PC-3 (cell line): ENCODE measurements around the gene CDK5R1. TPM values are rescaled to one million over a fixed set of nuclear protein-coding genes. Genes with fewer than 3 reads are reported as not detected.

Source experiments
- ATAC-seq: fragments of 200-7000 bp; cut with Tn5 transposase; 2 replicates; pipeline ENCODE4 v1.9.1; 2020; ENCODE audit warnings: mild to moderate bottlenecking, moderate library complexity
- BruUV-seq: library from RNA; stranded (reverse); fragments of 400-500 nt; replicated peaks from 2 replicates; lab custom pipeline; 2021; lab: Mats Ljungman, UMichigan
- CTCF ChIA-PET: fragments of 300-600 bp; sonication (Branson Sonifier 250); formaldehyde crosslinking; loops from one replicate; lab custom pipeline; 2022; ENCODE audit warnings: antibody characterized with exemption; lab: Charles Lee
- POLR2A ChIA-PET: fragments of 300-600 bp; sonication (Branson Sonifier 250); formaldehyde crosslinking; loops from one replicate; lab custom pipeline; 2022; ENCODE audit warnings: antibody characterized with exemption; ENCODE audit not compliant: unreplicated experiment; lab: Charles Lee
- DNase-seq: peaks from one replicate; pipeline ENCODE4 v3.0.0-alpha.2; 2015
- H2AFZ ChIP-seq: fragments of 300-600 bp; sonication (generic); 2 replicates; pipeline ENCODE4 v1.6.0; 2016; ENCODE audit warnings: antibody characterized with exemption, low read length
- H3F3A ChIP-seq: fragments of 300-600 bp; sonication (generic); one replicate; pipeline ENCODE4 v1.6.0; 2017; ENCODE audit warnings: antibody characterized with exemption, low read length, control low read depth, mild to moderate bottlenecking; ENCODE audit not compliant: unreplicated experiment
- H3K27ac ChIP-seq: fragments of 300-600 bp; sonication (generic); 2 replicates; pipeline ENCODE4 v1.5.1; 2016; ENCODE audit warnings: mild to moderate bottlenecking, low read length
- H3K27me3 ChIP-seq: fragments of 300-600 bp; sonication (generic); 2 replicates; pipeline ENCODE4 v1.6.1; 2016; ENCODE audit warnings: low read length, mixed read lengths
- H3K36me3 ChIP-seq: fragments of 300-600 bp; sonication (generic); 2 replicates; pipeline ENCODE4 v1.6.1; 2016; ENCODE audit warnings: low read depth, mixed run types, low read length, mixed read lengths
- H3K4me1 ChIP-seq: fragments of 300-600 bp; sonication (generic); 2 replicates; pipeline ENCODE4 v1.5.1; 2016; ENCODE audit warnings: low read length; ENCODE audit not compliant: insufficient read depth
- H3K4me2 ChIP-seq: fragments of 300-600 bp; sonication (generic); 2 replicates; pipeline ENCODE4 v1.6.0; 2016; ENCODE audit warnings: low read length
- H3K4me3 ChIP-seq: fragments of 300-600 bp; sonication (generic); 2 replicates; pipeline ENCODE4 v1.5.1; 2016; ENCODE audit warnings: mild to moderate bottlenecking, low read length, mixed read lengths
- H3K79me2 ChIP-seq: fragments of 300-600 bp; sonication (generic); 2 replicates; pipeline ENCODE4 v1.6.1; 2017; ENCODE audit warnings: low read length, mixed read lengths
- H3K9ac ChIP-seq: fragments of 300-600 bp; sonication (generic); 2 replicates; pipeline ENCODE4 v1.6.0; 2016; ENCODE audit warnings: mild to moderate bottlenecking, low read length
- H3K9me2 ChIP-seq: fragments of 300-600 bp; sonication (generic); replicated peaks from 2 replicates; pipeline ENCODE4 v1.6.1; 2016; ENCODE audit warnings: mixed run types, low read length, mixed read lengths
- H3K9me3 ChIP-seq: fragments of 300-600 bp; sonication (generic); 2 replicates; pipeline ENCODE4 v1.6.1; 2016; ENCODE audit warnings: low read length, mixed read lengths
- H4K20me1 ChIP-seq: fragments of 300-600 bp; sonication (generic); 2 replicates; pipeline ENCODE4 v1.6.1; 2016; ENCODE audit warnings: low read length, mixed read lengths
- EZH2 ChIP-seq: fragments of 300-600 bp; sonication (generic); IDR thresholded peaks from one replicate; pipeline ENCODE4 v1.6.1; 2017; ENCODE audit warnings: antibody characterized with exemption, mild to moderate bottlenecking, low read length; ENCODE audit not compliant: unreplicated experiment
- EZH2phosphoT487 ChIP-seq: fragments of 300-600 bp; sonication (generic); IDR thresholded peaks from 2 replicates; pipeline ENCODE4 v1.6.1; 2018; ENCODE audit warnings: mild to moderate bottlenecking, antibody characterized with exemption, low read length, borderline replicate concordance
- intact Hi-C: fragments of 100-400 bp; cut with micrococcal nuclease; formaldehyde crosslinking; loops from 2 replicates; pipeline ENCODE4 v1.9.0; 2023
- total RNA-seq: library from RNA; depleted of rRNA; stranded (reverse); fragments of >200 nt; gene quantifications from 2 replicates; pipeline ENCODE4 v1.2.3, GENCODE V29; 2014
- TF ChIP-seq, protein P1 (sequence below): fragments of 300-600 bp; sonication (generic); conservative IDR thresholded peaks from 2 replicates; pipeline ENCODE4 v1.5.1; 2017; ENCODE audit warnings: antibody characterized with exemption, low read depth, mild to moderate bottlenecking, low read length

CDK5R1 gene
- total RNA-seq, 1 experiment from 2014 or later: 1.7 TPM

DNA sequence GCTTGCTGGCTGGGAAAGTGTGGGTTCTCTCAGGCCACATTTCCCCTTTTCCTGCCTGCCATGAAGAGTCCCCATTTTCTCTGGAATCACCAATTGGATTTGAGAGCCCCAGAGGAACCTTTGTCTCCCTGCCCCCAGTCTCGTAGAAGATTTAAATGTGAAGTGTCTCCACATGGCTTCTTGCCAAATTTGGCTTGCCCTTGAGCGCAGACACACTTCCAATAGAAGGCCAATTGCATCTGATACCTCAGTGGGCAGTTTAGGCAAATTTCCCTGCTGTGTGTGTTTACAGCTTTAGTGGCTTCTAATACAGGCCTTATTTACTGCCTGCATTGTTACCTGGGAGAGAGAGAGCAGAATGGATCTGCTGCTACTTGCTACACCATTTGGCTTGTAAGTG is 29.7 kb downstream of the CDK5R1 start:
- no peaks in the 10 kb centered on the region for H3K9me3 ChIP-seq
- H3K9ac ChIP-seq: no peak overlapping the region
- ChIA-PET CTCF (no interaction called here), POLR2A (no interaction called here)
- no peaks in the 10 kb centered on the region for H3K79me2 ChIP-seq
- no peaks in the 10 kb centered on the region for H3F3A ChIP-seq
- H3K4me2 ChIP-seq: no peak overlapping the region
- H3K9me2 ChIP-seq: no peaks in the 10 kb centered on the region
- TF ChIP-seq, protein P1, sequence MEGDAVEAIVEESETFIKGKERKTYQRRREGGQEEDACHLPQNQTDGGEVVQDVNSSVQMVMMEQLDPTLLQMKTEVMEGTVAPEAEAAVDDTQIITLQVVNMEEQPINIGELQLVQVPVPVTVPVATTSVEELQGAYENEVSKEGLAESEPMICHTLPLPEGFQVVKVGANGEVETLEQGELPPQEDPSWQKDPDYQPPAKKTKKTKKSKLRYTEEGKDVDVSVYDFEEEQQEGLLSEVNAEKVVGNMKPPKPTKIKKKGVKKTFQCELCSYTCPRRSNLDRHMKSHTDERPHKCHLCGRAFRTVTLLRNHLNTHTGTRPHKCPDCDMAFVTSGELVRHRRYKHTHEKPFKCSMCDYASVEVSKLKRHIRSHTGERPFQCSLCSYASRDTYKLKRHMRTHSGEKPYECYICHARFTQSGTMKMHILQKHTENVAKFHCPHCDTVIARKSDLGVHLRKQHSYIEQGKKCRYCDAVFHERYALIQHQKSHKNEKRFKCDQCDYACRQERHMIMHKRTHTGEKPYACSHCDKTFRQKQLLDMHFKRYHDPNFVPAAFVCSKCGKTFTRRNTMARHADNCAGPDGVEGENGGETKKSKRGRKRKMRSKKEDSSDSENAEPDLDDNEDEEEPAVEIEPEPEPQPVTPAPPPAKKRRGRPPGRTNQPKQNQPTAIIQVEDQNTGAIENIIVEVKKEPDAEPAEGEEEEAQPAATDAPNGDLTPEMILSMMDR: no peak
- TF ChIP-seq EZH2 (no peak), EZH2phosphoT487 (no peak)
- DNase-seq (no peak), ATAC-seq (no peak)
- no peak overlapping the region for H2AFZ ChIP-seq
- no peak overlapping the region for H3K4me3 ChIP-seq
- no peaks in the 10 kb centered on the region for H3K27me3 ChIP-seq
- H3K4me1 ChIP-seq: peaks cover 6% of the 10 kb centered on the region; the same call in 1 of the 2 replicates
- BruUV-seq: no TSS peak
- H3K36me3 ChIP-seq: no peaks in the 10 kb centered on the region
- intact Hi-C loops: no loop called here
- H3K27ac ChIP-seq: no peak overlapping the region
- H4K20me1 ChIP-seq: no peaks in the 10 kb centered on the region

DNA sequence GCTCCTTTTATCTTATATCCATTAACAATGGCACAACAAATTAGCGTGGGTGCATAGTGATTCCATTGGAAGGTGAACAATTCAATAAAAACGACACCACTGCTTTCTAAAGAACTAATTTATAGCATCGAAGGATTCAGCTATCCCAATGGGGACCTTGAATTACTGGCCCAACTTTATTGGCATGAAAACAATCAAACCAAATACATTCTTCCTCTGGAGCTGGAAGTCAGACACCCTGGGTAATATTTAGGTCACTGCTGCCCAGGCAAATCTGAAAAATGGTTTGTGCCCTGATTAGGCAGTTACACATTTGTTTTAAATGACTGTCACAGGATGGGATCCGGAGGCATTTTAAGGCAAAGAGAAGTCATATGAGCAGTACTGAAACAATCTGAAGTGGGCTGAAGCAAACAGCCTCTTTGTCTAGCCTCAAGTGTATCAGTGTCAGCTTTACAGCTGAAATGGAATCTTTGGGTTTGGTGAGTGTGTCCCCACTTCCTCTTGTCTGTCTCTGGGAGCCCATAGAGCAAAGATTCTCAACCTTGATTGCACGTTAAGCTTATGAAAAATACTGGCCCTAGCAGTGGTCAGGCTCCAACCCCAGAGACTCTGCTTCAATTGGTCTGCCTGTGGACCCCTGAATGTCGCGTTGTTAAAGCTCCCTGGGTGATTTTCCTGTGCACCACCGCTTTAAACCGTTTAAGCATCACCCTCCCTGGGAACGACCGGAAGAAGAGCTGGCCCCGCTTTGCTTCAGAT is 30.3 kb downstream of the CDK5R1 start:
- H4K20me1 ChIP-seq: no peaks in the 10 kb centered on the region
- H3K4me1 ChIP-seq: peaks cover 6% of the 10 kb centered on the region; the same call in 1 of the 2 replicates
- no peaks in the 10 kb centered on the region for H3K36me3 ChIP-seq
- CTCF ChIA-PET: no interaction called here
- intact Hi-C loops: no loop called here
- no peak overlapping the region for H3K4me2 ChIP-seq
- no peak overlapping the region for H3K9ac ChIP-seq
- H3K9me3 ChIP-seq: no peaks in the 10 kb centered on the region
- H3K27ac ChIP-seq: no peak overlapping the region
- POLR2A ChIA-PET: no interaction called here
- no TSS peak for BruUV-seq
- DNase-seq (no peak), ATAC-seq (no peak)
- no peaks in the 10 kb centered on the region for H3K9me2 ChIP-seq
- H3F3A ChIP-seq: no peaks in the 10 kb centered on the region
- TF ChIP-seq EZH2phosphoT487 (no peak), EZH2 (no peak)
- TF ChIP-seq, protein P1: no peak
- H3K27me3 ChIP-seq: no peaks in the 10 kb centered on the region
- H3K79me2 ChIP-seq: no peaks in the 10 kb centered on the region
- H3K4me3 ChIP-seq: no peak overlapping the region
- H2AFZ ChIP-seq: no peak overlapping the region

DNA sequence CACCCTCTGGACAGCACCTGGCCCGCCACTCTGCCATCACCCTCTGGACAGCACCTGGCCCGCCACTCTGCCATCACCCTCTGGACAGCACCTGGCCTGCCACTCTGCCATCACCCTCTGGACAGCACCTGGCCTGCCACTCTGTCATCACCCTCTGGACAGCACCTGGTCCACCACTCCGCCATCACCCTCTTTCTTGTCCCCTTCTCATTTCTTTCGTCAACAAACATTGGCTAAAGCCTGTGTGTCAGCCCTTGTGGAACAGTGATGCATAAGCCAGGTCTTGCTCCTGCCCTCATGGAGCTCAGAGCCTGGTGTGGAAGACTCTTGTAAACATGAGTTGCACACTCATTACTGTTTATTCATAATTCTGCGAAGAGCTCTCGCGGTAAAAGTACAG is 31.2 kb downstream of the CDK5R1 start:
- no peaks in the 10 kb centered on the region for H4K20me1 ChIP-seq
- ChIA-PET CTCF (no interaction called here), POLR2A (no interaction called here)
- H3K4me2 ChIP-seq: no peak overlapping the region
- no peaks in the 10 kb centered on the region for H3K79me2 ChIP-seq
- H3F3A ChIP-seq: no peaks in the 10 kb centered on the region
- H3K27ac ChIP-seq: no peak overlapping the region
- ATAC-seq: no peak
- H3K4me3 ChIP-seq: no peak overlapping the region
- H3K9me2 ChIP-seq: no peaks in the 10 kb centered on the region
- no peak overlapping the region for H2AFZ ChIP-seq
- no peaks in the 10 kb centered on the region for H3K36me3 ChIP-seq
- no peaks in the 10 kb centered on the region for H3K27me3 ChIP-seq
- peaks cover 6% of the 10 kb centered on the region; the same call in 1 of the 2 replicates for H3K4me1 ChIP-seq
- TF ChIP-seq, protein P1: no peak
- no peak for TF ChIP-seq EZH2
- no peak for TF ChIP-seq EZH2phosphoT487
- no peak overlapping the region for H3K9ac ChIP-seq
- no peak for DNase-seq
- intact Hi-C loops: no loop called here
- H3K9me3 ChIP-seq: no peaks in the 10 kb centered on the region
- no TSS peak for BruUV-seq
